BJ (cell line): ENCODE data around the gene CACNA2D4. TPM values are rescaled to one million over a fixed set of nuclear protein-coding genes. Genes with fewer than 3 reads are reported as not detected.

Source experiments
- CTCF ChIA-PET: fragments of 350-600 bp; formaldehyde crosslinking; extraction: SDS; loops from one replicate; lab custom pipeline; 2021; ENCODE audit warnings: antibody characterized with exemption, inconsistent platforms; lab: Yijun Ruan, JAX
- POLR2A ChIA-PET: fragments of 300-600 bp; sonication (Branson Sonifier 250); formaldehyde crosslinking; extraction: SDS; loops from one replicate; lab custom pipeline; 2021; ENCODE audit warnings: antibody characterized with exemption; lab: Charles Lee
- DNase-seq: peaks from one replicate; pipeline ENCODE4 v3.0.0-alpha.2; 2011; ENCODE audit warnings: low read depth
- H3K27me3 ChIP-seq: 2 replicates; pipeline ENCODE4 v1.6.0; 2011; ENCODE audit warnings: low read length; ENCODE audit not compliant: control insufficient read depth, insufficient read depth
- H3K36me3 ChIP-seq: 2 replicates; pipeline ENCODE4 v1.5.1; 2011; ENCODE audit warnings: low read length; ENCODE audit not compliant: control insufficient read depth, insufficient read depth
- H3K4me3 ChIP-seq: 2 replicates; pipeline ENCODE4 v1.5.1; 2011; ENCODE audit warnings: low read depth, mild to moderate bottlenecking, control low read depth, low read length
- polyA plus RNA-seq: library from polyadenylated mRNA; depleted of rRNA; stranded (reverse); fragments of >200 nt; gene quantifications from 2 replicates; pipeline ENCODE4 v1.2.3, GENCODE V29; 2011
- TF ChIP-seq, protein P1 (sequence below): IDR thresholded peaks from 2 replicates; pipeline ENCODE4 v1.5.1; 2011; ENCODE audit warnings: low read depth, mild to moderate bottlenecking, control low read depth, inconsistent platforms, low read length, moderate library complexity; ENCODE audit not compliant: insufficient read depth

Gene CACNA2D4
- polyA plus RNA-seq, 1 experiment, result 0.39 TPM

DNA sequence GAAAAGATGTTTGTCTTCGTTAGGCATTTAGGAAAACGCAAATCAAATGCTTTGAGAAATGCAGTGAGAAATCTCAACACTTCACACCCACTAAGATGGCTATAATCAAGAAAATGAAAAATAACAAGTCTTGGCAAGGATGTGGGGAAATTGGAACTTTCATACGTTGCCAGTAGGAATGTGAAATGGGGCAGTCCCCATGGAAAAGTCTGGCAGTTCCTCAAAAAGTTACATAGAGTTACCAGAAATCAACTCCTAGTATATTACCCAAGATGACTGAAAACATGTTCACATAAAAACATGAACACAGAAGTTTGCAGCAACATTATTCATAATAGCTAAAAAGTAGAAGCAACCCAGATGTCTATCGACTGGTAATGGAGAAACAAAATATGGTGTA lies 139.5 kb downstream of the CACNA2D4 start:
- Histone ChIP-seq H3K4me3 (no peak overlapping the region), H3K36me3 (no peaks in the 10 kb centered on the region), H3K27me3 (no peaks in the 10 kb centered on the region)
- CTCF ChIA-PET, result no interaction called here
- TF ChIP-seq, protein P1, sequence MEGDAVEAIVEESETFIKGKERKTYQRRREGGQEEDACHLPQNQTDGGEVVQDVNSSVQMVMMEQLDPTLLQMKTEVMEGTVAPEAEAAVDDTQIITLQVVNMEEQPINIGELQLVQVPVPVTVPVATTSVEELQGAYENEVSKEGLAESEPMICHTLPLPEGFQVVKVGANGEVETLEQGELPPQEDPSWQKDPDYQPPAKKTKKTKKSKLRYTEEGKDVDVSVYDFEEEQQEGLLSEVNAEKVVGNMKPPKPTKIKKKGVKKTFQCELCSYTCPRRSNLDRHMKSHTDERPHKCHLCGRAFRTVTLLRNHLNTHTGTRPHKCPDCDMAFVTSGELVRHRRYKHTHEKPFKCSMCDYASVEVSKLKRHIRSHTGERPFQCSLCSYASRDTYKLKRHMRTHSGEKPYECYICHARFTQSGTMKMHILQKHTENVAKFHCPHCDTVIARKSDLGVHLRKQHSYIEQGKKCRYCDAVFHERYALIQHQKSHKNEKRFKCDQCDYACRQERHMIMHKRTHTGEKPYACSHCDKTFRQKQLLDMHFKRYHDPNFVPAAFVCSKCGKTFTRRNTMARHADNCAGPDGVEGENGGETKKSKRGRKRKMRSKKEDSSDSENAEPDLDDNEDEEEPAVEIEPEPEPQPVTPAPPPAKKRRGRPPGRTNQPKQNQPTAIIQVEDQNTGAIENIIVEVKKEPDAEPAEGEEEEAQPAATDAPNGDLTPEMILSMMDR, result no peak
- POLR2A ChIA-PET, result no interaction called here
- no peak for DNase-seq

DNA sequence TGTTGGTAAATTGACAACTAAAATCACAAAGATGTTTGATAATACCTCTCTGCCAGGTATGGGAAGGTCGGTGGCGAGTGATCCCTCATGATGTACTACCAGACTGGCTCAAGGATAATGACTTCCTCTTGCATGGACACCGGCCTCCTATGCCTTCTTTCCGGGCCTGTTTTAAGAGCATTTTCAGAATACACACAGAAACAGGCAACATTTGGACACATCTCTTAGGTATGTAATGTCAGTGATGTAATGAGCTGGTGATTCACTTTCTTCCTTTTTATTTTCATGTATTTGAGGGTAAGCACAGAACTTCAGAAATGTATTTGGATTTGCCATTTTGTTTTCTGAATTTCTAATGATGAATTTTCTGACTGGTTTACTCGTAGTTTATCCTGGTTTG lies 140.7 kb downstream of the CACNA2D4 start:
- TF ChIP-seq, protein P1, result no peak
- ChIA-PET CTCF (no interaction called here), POLR2A (interaction anchor here (0.6 kb wide), 1 partner anchor 1113 kb away, joined by 3 read pairs; the partner anchor contains the start of gene TULP3)
- H3K4me3 ChIP-seq, result no peak overlapping the region
- H3K36me3 ChIP-seq, result no peaks in the 10 kb centered on the region
- DNase-seq, result peak; percentile 66
- no peaks in the 10 kb centered on the region for H3K27me3 ChIP-seq

DNA sequence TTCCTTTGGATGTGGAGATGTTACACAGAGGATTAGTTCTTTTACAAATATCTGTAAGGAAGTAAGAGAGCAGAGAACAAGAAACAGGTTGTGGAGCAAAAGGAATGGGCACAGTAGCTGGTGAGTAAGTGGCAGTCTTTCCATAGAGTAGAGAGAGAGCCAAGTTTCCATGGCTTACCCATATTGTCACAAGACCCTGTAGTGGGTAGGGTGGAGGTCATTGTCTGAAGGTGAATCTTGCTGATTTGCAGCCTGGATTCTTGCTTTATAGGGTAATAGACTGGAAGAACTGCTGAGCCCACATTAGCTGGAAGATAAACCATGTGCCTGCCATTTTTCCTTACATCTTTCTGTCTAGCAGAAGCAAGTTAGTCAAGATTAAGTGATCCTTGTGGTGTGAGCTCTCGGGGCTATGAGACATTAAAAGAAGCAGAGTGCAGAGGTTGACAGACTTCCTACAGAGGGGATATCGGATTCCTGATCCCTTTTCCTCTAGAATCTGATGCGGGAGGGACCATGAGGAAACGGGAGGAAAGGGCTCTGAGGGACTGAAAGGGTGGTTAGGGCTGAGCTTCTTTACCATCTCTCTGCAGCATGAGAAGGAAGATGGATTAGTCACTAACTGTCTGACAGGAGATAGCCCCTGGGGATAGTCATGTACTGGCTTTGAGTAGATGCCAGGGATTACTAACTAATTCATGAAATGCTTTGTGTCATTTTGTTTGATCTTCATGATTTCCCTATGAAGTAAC lies 142.1 kb downstream of the CACNA2D4 start:
- no peaks in the 10 kb centered on the region for H3K27me3 ChIP-seq
- no peaks in the 10 kb centered on the region for H3K36me3 ChIP-seq
- H3K4me3 ChIP-seq, result no peak overlapping the region
- CTCF ChIA-PET, result interaction anchor here (1.0 to 1.2 kb wide), 2 partner anchors 15 to 123 kb away, joined by 4 read pairs; no protein-coding TSS in a partner anchor
- TF ChIP-seq, protein P1, result no peak
- POLR2A ChIA-PET, result no interaction called here
- peak; percentile 38 for DNase-seq

DNA sequence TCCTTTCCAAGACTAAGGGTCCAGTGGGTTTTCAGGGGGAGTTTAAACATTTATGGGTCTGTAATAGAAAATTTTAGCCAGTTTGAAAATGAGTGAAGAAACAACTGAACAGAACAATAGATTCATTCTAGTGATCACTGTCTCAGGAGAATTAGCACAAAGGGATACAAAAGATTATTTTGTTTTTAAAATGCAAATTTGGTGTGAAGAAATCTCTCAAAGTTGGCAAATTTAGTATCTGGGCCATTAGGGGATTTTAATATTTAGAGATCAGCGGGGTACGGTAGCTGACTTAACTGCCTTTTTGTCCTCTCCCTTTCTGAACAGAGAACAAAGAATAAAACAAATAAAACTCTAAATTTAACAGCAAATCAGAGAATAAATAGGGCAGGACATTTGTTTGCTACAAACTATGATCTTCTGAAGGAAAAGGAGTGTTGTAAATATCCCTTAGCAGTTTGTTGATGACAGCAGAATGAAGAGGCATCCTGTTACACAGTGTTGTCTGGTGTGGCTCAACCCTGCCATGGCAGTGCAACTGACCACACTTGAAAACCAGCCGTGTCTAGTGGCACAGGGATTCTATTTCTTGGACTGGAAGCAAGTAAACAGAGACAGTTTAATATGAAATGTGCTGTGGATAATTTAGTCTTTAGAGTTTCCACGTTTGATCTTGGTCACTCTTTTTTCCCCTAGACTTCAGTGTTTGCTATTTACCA lies 144.4 kb downstream of the CACNA2D4 start:
- Histone ChIP-seq H3K36me3 (no peaks in the 10 kb centered on the region), H3K27me3 (no peaks in the 10 kb centered on the region), H3K4me3 (no peak overlapping the region)
- no peak for DNase-seq
- POLR2A ChIA-PET, result no interaction called here
- TF ChIP-seq, protein P1, result no peak
- CTCF ChIA-PET, result interaction anchor here (0.6 to 0.7 kb wide), 3 partner anchors 58 to 130 kb away, joined by 3 to 4 read pairs (median 4); no protein-coding TSS in a partner anchor

DNA sequence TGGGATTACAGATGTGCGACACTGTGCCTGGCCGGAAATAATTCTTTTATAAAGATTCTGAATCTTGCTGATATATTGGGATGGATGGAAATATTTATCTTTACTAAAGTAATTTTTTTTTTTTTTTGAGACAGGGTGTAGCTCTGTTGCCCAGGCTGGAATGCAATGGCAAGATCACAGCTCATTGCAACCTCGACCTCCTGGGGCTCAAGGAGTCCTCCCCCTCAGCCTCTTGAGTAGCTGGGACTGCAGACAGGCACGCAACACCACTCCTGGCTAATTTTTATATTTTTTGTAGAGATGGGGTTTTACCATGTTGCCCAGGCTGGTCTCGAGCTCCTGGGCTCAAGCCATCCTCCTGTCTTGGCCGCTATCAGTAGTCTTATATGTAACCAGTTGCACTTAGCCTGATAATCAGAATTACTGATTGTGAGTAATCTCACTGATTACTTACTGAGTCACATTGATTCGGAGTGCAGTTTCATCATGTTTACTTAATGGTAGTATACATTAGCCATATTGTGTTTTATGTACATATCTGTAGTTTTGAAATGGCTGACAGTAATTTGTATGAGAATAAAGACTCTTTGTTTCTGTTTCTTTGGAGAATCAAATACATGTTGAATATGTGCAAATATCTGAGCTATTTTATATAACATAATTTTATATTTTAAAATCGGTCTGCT lies 148.5 kb downstream of the CACNA2D4 start:
- no peak for DNase-seq
- Histone ChIP-seq H3K36me3 (no peaks in the 10 kb centered on the region), H3K4me3 (no peak overlapping the region), H3K27me3 (no peaks in the 10 kb centered on the region)
- TF ChIP-seq, protein P1, result no peak
- ChIA-PET POLR2A (no interaction called here), CTCF (no interaction called here)
